A549 (cell line): ENCODE results near the gene PPHLN1. TPM values are rescaled to one million over a fixed set of nuclear protein-coding genes. Genes with fewer than 3 reads are reported as not detected.
A peak's percentile ranks its signal among the peaks of the same experiment; 100 is the strongest.

Source experiments
- ATAC-seq, 2 experiments: fragments of 200-7000 bp in 1 of 2; fragments of >200 bp in 1 of 2; cut with Nextera tagmentation in 1 of 2; cut with Tn5 transposase in 1 of 2; 3 replicates each; pipeline versions ENCODE4 v1.8.0 to v1.9.1; 2018 to 2020; ENCODE audit warnings: mild to moderate bottlenecking in 1 of 2, moderate library complexity in 1 of 2
- CTCF ChIA-PET: fragments of 300-600 bp; sonication (Branson Sonifier 250); formaldehyde crosslinking; extraction: SDS; loops from one replicate; lab custom pipeline; 2021; ENCODE audit warnings: antibody characterized with exemption, inconsistent platforms; lab: Yijun Ruan, JAX
- POLR2A ChIA-PET: fragments of 350-600 bp; formaldehyde crosslinking; extraction: SDS; loops from one replicate; lab custom pipeline; 2021; ENCODE audit warnings: antibody characterized with exemption, inconsistent platforms; lab: Yijun Ruan, JAX
- DNase-seq, 2 experiments: peaks; one replicate each; pipeline versions ENCODE4 v3.0.0 to v3.0.0-alpha.2; 2011 to 2016; ENCODE audit warnings: low read depth in 1 of 2, low spot score in 1 of 2
- FAIRE-seq: peaks from 2 replicates; lab custom pipeline; 2011; peaks lifted over from hg19 to GRCh38; lab: Jason Lieb, UNC
- H3K27ac ChIP-seq, 2 experiments: fragments of >200 bp; sonication (Bioruptor Twin); formaldehyde crosslinking; 3 replicates each; pipeline ENCODE4 v1.5.1; 2016 to 2017
- H3K4me1 ChIP-seq: fragments of >200 bp; sonication (Bioruptor Twin); formaldehyde crosslinking; 3 replicates; pipeline ENCODE4 v1.6.1; 2016
- H3K4me2 ChIP-seq: fragments of >200 bp; sonication (Bioruptor Twin); formaldehyde crosslinking; 3 replicates; pipeline ENCODE4 v1.6.1; 2016
- H3K4me3 ChIP-seq: fragments of >200 bp; sonication (Bioruptor Twin); formaldehyde crosslinking; 3 replicates; pipeline ENCODE4 v1.5.1; 2016
- H3K9me3 ChIP-seq: fragments of >200 bp; sonication (Bioruptor Twin); formaldehyde crosslinking; 3 replicates; pipeline ENCODE4 v1.6.1; 2016
- CEBPB ChIP-seq, 2 experiments: fragments of >200 bp in 1 of 2; sonication (Bioruptor Twin) in 1 of 2; formaldehyde crosslinking in 1 of 2; IDR thresholded peaks; 2 replicates each; pipeline ENCODE4 v1.6.1; 2012 to 2016
- EP300 ChIP-seq, 2 experiments: fragments of >200 bp; sonication (Bioruptor Twin); formaldehyde crosslinking; IDR thresholded peaks; 2 replicates in 1 of 2; 3 replicates in 1 of 2; pipeline ENCODE4 v1.6.1; 2016 to 2017
- FOXS1 ChIP-seq: fragments of 250-450 bp; sonication (Bioruptor Pico); IDR thresholded peaks from 2 replicates; pipeline ENCODE4 v1.5.0; 2020; ENCODE audit warnings: mild to moderate bottlenecking, moderate library complexity
- GATA3 ChIP-seq: IDR thresholded peaks from 2 replicates; pipeline ENCODE4 v1.6.1; 2012; ENCODE audit warnings: borderline replicate concordance
- HEYL ChIP-seq: fragments of 250-450 bp; sonication (Bioruptor Pico); IDR thresholded peaks from 2 replicates; pipeline ENCODE4 v1.8.0; 2021; ENCODE audit warnings: mild to moderate bottlenecking, moderate library complexity
- HOXA7 ChIP-seq: fragments of 250-450 bp; sonication (Bioruptor Pico); IDR thresholded peaks from 2 replicates; pipeline ENCODE4 v1.5.0; 2020; ENCODE audit warnings: mild to moderate bottlenecking, moderate library complexity
- HOXB13 ChIP-seq: fragments of 250-450 bp; sonication (Bioruptor Pico); IDR thresholded peaks from 2 replicates; pipeline ENCODE4 v1.5.0; 2020; ENCODE audit warnings: low read depth, mild to moderate bottlenecking, moderate library complexity
- JUNB ChIP-seq: fragments of >200 bp; sonication (Bioruptor Twin); formaldehyde crosslinking; IDR thresholded peaks from 2 replicates; pipeline ENCODE4 v1.6.1; 2016
- KDM1A ChIP-seq: fragments of 200-600 bp; sonication (generic); IDR thresholded peaks from 2 replicates; pipeline ENCODE4 v1.6.1; 2016; ENCODE audit warnings: low read depth, mild to moderate bottlenecking
- MYC ChIP-seq: IDR thresholded peaks from 2 replicates; pipeline ENCODE4 v1.6.1; 2012; ENCODE audit warnings: mild to moderate bottlenecking, inconsistent platforms, low read length, improper control_type of control experiment, borderline replicate concordance
- NR3C1 ChIP-seq: fragments of >200 bp; sonication (Bioruptor Twin); formaldehyde crosslinking; IDR thresholded peaks from 3 replicates; pipeline ENCODE4 v1.6.1; 2017
- RAD21 ChIP-seq, 2 experiments: fragments of >200 bp in 1 of 2; sonication (Bioruptor Twin) in 1 of 2; formaldehyde crosslinking in 1 of 2; IDR thresholded peaks in 1 of 2; conservative IDR thresholded peaks in 1 of 2; 2 replicates in 1 of 2; 3 replicates in 1 of 2; pipeline ENCODE4 v1.6.1; 2012 to 2018; ENCODE audit warnings: inconsistent platforms in 1 of 2
- RFX5 ChIP-seq: fragments of 450-650 bp; IDR thresholded peaks from 2 replicates; pipeline ENCODE4 v1.7.1; 2014; ENCODE audit warnings: antibody characterized with exemption, mild to moderate bottlenecking, moderate library complexity
- RNF2 ChIP-seq: fragments of 200-600 bp; sonication (generic); IDR thresholded peaks from 2 replicates; pipeline ENCODE4 v1.6.1; 2016; ENCODE audit warnings: low read depth, mild to moderate bottlenecking, antibody characterized with exemption, moderate library complexity, borderline replicate concordance
- TFCP2L1 ChIP-seq: fragments of 250-450 bp; sonication (Bioruptor Pico); IDR thresholded peaks from 2 replicates; pipeline ENCODE4 v1.5.0; 2021; ENCODE audit warnings: mild to moderate bottlenecking
- ZNF302 ChIP-seq: fragments of 250-450 bp; sonication (Bioruptor Pico); IDR thresholded peaks from 2 replicates; pipeline ENCODE4 v1.9.0; 2021; ENCODE audit warnings: inconsistent platforms, mild to moderate bottlenecking, moderate library complexity
- WGBS: methylation state at CpG from one replicate; pipeline ENCODE4 v1.1.6; 2017; ENCODE audit errors: missing lambda C conversion rate; 5-methylcytosine and 5-hydroxymethylcytosine counted together
- polyA plus RNA-seq, 4 experiments: library from polyadenylated mRNA; depleted of rRNA in 3 of 4; stranded (reverse); fragments of >200 nt; fragmentation: RNase III in 1 of 4; extraction: RNeasy Plus Mini Kit Qiagen cat#74134 plus additional on column Dnase treatment in 1 of 4; gene quantifications; 2 replicates in 3 of 4; 3 replicates in 1 of 4; pipeline ENCODE4 v1.2.3, GENCODE V29; 2011 to 2017
- TF ChIP-seq, protein P1 (sequence below): fragments of 250-450 bp; sonication (Bioruptor Pico); IDR thresholded peaks from 2 replicates; pipeline ENCODE4 v1.5.0; 2021; ENCODE audit warnings: mild to moderate bottlenecking, moderate library complexity, borderline replicate concordance
- TF ChIP-seq, protein P2 (sequence below): fragments of 450-650 bp; IDR thresholded peaks from 2 replicates; pipeline ENCODE4 v1.6.1; 2014; ENCODE audit warnings: antibody characterized with exemption
- TF ChIP-seq, protein P3 (sequence below): fragments of 200-600 bp; sonication (generic); IDR thresholded peaks from 2 replicates; pipeline ENCODE4 v1.6.1; 2016; ENCODE audit warnings: antibody characterized with exemption, mild to moderate bottlenecking, moderate library complexity

PPHLN1 gene
- polyA plus RNA-seq, 2 of the 4 experiments (the other 2 are of a cell fraction) = 55.5 to 135 TPM

DNA sequence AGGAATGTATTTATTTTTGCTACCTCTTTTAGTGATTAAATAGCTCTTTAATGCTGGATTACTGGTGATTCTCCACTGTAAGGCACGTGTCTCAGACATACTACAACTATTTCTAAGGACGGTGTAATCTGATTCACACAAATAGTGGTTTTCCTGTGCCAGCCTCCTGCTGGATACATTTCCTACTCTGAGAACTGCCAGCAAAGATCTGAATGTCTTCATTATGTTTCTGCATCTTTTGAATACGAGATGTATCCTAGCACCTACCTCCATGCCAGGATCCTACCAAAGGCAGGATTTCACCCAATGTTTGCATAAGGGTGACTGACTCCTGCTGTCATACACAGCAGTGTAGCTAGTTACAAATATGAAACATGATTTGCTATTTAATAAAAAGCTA lies 143.0 kb downstream of the PPHLN1 start:
- H3K4me1 ChIP-seq = peaks cover 5% of the 10 kb centered on the region; the same call in 1 of the 3 replicates
- DNase-seq (no peak), FAIRE-seq (no peak), ATAC-seq (no peak)
- no peaks in the 10 kb centered on the region for H3K9me3 ChIP-seq
- no peak overlapping the region for H3K27ac ChIP-seq
- no peak overlapping the region for H3K4me3 ChIP-seq
- no peak overlapping the region for H3K4me2 ChIP-seq
- ChIA-PET POLR2A (no interaction called here), CTCF (interaction anchor here (8.3 kb wide), 1 partner anchor 13 kb away, joined by 64 read pairs; no protein-coding TSS in a partner anchor)
- 64% methylated on average over 3 of the region's 3 CpGs for WGBS
- TF ChIP-seq, protein P1, sequence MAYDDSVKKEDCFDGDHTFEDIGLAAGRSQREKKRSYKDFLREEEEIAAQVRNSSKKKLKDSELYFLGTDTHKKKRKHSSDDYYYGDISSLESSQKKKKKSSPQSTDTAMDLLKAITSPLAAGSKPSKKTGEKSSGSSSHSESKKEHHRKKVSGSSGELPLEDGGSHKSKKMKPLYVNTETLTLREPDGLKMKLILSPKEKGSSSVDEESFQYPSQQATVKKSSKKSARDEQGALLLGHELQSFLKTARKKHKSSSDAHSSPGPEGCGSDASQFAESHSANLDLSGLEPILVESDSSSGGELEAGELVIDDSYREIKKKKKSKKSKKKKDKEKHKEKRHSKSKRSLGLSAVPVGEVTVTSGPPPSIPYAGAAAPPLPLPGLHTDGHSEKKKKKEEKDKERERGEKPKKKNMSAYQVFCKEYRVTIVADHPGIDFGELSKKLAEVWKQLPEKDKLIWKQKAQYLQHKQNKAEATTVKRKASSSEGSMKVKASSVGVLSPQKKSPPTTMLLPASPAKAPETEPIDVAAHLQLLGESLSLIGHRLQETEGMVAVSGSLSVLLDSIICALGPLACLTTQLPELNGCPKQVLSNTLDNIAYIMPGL (CRISPR knock-in tag) = no peak
- TF ChIP-seq, protein P2, sequence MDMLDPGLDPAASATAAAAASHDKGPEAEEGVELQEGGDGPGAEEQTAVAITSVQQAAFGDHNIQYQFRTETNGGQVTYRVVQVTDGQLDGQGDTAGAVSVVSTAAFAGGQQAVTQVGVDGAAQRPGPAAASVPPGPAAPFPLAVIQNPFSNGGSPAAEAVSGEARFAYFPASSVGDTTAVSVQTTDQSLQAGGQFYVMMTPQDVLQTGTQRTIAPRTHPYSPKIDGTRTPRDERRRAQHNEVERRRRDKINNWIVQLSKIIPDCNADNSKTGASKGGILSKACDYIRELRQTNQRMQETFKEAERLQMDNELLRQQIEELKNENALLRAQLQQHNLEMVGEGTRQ = no peak
- TF ChIP-seq NR3C1 (no peak), EP300 (IDR thresholded peaks at IDR 0.05) (no peak), CEBPB (IDR thresholded peaks at IDR 0.05) (no peak), TFCP2L1 (no peak), FOXS1 (CRISPR knock-in tag) (no peak), HEYL (CRISPR knock-in tag) (no peak), HOXA7 (CRISPR knock-in tag) (no peak), HOXB13 (CRISPR knock-in tag) (no peak), RNF2 (no peak), GATA3 (no peak), JUNB (no peak)

DNA sequence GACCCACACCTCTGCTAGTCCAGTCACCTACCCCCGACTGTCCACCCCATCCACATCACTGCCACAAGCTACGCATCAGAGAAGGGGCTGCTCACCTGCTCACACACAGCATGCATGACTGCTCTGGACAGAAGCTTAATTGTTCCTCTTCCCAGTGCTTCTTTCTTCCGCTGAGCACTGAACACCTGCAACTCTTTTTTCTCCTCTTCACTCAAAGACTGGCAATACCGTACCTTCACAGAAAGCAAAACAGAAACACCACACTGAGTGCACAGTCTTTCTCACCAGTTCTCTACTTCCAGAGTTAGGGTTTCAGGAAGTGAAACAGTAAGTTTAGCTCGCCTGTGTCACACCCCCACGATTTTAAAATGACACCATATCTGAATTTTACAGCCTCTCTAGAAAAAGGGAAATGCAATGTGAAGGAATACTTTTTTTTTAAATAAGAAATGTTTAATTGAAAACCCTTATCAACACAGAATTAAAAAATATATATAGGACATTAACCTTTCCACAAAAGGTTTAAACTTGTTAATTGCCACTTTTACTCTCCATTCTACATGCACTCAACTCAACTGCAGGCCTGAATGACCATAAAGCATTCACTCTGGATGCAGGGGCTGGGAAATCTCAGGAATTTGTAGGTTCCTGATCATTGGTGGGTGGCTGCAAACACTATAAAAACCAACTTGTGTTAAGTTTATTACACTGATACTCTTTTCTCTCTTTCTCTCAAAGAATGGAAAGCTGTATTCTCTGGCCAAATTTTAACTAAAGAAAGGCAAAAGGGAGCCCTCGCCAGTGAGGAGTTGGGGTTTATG lies 143.6 kb downstream of the PPHLN1 start:
- FAIRE-seq = no peak
- WGBS = 61% methylated on average over 7 of the region's 7 CpGs
- Histone ChIP-seq H3K27ac (no peak overlapping the region), H3K4me2 (no peak overlapping the region), H3K4me3 (no peak overlapping the region), H3K4me1 (peaks cover 10% of the 10 kb centered on the region; the same call in 2 of the 3 replicates), H3K9me3 (no peaks in the 10 kb centered on the region)
- TF ChIP-seq RAD21 (conservative IDR thresholded peaks at IDR 0.05 in 1 of 2, IDR thresholded peaks at IDR 0.05 in 1 of 2) = no peak
- TF ChIP-seq ZNF302 (CRISPR knock-in tag) = no peak
- TF ChIP-seq, protein P3, sequence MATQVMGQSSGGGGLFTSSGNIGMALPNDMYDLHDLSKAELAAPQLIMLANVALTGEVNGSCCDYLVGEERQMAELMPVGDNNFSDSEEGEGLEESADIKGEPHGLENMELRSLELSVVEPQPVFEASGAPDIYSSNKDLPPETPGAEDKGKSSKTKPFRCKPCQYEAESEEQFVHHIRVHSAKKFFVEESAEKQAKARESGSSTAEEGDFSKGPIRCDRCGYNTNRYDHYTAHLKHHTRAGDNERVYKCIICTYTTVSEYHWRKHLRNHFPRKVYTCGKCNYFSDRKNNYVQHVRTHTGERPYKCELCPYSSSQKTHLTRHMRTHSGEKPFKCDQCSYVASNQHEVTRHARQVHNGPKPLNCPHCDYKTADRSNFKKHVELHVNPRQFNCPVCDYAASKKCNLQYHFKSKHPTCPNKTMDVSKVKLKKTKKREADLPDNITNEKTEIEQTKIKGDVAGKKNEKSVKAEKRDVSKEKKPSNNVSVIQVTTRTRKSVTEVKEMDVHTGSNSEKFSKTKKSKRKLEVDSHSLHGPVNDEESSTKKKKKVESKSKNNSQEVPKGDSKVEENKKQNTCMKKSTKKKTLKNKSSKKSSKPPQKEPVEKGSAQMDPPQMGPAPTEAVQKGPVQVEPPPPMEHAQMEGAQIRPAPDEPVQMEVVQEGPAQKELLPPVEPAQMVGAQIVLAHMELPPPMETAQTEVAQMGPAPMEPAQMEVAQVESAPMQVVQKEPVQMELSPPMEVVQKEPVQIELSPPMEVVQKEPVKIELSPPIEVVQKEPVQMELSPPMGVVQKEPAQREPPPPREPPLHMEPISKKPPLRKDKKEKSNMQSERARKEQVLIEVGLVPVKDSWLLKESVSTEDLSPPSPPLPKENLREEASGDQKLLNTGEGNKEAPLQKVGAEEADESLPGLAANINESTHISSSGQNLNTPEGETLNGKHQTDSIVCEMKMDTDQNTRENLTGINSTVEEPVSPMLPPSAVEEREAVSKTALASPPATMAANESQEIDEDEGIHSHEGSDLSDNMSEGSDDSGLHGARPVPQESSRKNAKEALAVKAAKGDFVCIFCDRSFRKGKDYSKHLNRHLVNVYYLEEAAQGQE = no peak
- TF ChIP-seq MYC = no peak
- no peak for TF ChIP-seq RFX5
- TF ChIP-seq HOXB13 (CRISPR knock-in tag) = no peak
- TF ChIP-seq KDM1A = no peak
- no peak for TF ChIP-seq EP300 (IDR thresholded peaks at IDR 0.05)
- POLR2A ChIA-PET = no interaction called here
- CTCF ChIA-PET = interaction anchor here (1.1 to 8.3 kb wide), 2 partner anchors 12 to 100 kb away, joined by 3 to 64 read pairs; no protein-coding TSS in a partner anchor
- DNase-seq = no peak
- ATAC-seq = 0 out of 6 replicates have a peak, but pooled peaks of 1 of the 2 experiments have one; percentile 29
